Measurements from ENCODE around the gene NOL6.
"Not testable (repeated sequence)": the region's sequence is repeated elsewhere in the genome, so short reads cannot be mapped to it uniquely, and the experiment has no call there.

DNA sequence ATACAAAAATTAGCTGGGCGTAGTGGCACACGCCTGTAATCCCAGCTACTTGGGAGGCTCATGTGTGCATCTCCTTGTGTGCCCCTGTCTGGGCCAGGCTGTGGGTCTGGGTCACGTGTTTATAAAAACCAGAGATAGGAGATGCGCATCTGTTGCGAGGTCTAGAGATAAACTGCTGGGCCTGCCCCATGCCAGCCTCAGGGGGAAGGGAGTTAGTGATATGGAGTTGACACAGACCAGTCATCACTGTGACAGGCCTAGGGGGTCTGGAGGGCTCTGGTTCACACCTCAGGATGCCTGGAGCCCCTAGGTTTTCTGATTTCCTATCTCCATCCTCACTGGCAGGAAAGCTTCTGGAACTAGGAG is 19.1 kb downstream of the NOL6 start:
- TF ChIP-seq, protein P1, sequence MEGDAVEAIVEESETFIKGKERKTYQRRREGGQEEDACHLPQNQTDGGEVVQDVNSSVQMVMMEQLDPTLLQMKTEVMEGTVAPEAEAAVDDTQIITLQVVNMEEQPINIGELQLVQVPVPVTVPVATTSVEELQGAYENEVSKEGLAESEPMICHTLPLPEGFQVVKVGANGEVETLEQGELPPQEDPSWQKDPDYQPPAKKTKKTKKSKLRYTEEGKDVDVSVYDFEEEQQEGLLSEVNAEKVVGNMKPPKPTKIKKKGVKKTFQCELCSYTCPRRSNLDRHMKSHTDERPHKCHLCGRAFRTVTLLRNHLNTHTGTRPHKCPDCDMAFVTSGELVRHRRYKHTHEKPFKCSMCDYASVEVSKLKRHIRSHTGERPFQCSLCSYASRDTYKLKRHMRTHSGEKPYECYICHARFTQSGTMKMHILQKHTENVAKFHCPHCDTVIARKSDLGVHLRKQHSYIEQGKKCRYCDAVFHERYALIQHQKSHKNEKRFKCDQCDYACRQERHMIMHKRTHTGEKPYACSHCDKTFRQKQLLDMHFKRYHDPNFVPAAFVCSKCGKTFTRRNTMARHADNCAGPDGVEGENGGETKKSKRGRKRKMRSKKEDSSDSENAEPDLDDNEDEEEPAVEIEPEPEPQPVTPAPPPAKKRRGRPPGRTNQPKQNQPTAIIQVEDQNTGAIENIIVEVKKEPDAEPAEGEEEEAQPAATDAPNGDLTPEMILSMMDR (IDR thresholded peaks at IDR 0.05; ENCODE audit: control extremely low read depth in 1 of 3, insufficient read depth in 1 of 3, low read depth in 1 of 3, low read length in 3 of 3) = not testable (repeated sequence)
- TF ChIP-seq EZH2 (IDR thresholded peaks at IDR 0.05; ENCODE audit: low read depth, low read length, severe bottlenecking); PHF8 (conservative IDR thresholded peaks at IDR 0.05; ENCODE audit: low read depth, low read length); TCF12 (IDR thresholded peaks at IDR 0.05; ENCODE audit: low read depth, low read length); POLR2A (IDR thresholded peaks at IDR 0.05; ENCODE audit: control extremely low read depth in 1 of 2, low read depth in 2 of 2, low read length in 2 of 2); JUN (IDR thresholded peaks at IDR 0.05; ENCODE audit: low read depth, low read length); EP300 (IDR thresholded peaks at IDR 0.05; ENCODE audit: borderline replicate concordance in 1 of 2, low read depth in 2 of 2, low read length in 2 of 2); TAF7 (optimal IDR thresholded peaks at IDR 0.05; ENCODE audit: borderline replicate concordance, low read depth, low read length); POLR2AphosphoS5 (IDR thresholded peaks at IDR 0.05; ENCODE audit: low read depth, low read length); POU5F1 (IDR thresholded peaks at IDR 0.05; ENCODE audit: low read depth, low read length): not testable (repeated sequence)
- TF ChIP-seq, protein P2, sequence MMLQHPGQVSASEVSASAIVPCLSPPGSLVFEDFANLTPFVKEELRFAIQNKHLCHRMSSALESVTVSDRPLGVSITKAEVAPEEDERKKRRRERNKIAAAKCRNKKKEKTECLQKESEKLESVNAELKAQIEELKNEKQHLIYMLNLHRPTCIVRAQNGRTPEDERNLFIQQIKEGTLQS (IDR thresholded peaks at IDR 0.05; ENCODE audit: insufficient read depth, low read depth, low read length) = not testable (repeated sequence)
